K562 (cell line): ENCODE data around the gene NT5C. TPM values are rescaled to one million over a fixed set of nuclear protein-coding genes. Genes with fewer than 3 reads are reported as not detected.

Experiments used
- ETV1 ChIP-seq: fragments of 450-650 bp; conservative IDR thresholded peaks from 2 replicates; pipeline ENCODE4 v1.6.1; 2016; ENCODE audit warnings: missing genetic modification characterization, control low read depth, low read depth, missing compliant biosample characterization
- REST ChIP-seq, 2 experiments: fragments of 450-650 bp; formaldehyde crosslinking in 1 of 2; IDR thresholded peaks; 2 replicates each; pipeline versions ENCODE4 v1.4.0 to v1.6.1; 2014 to 2020; ENCODE audit warnings: mild to moderate bottlenecking in 2 of 2, borderline replicate concordance in 1 of 2, low read depth in 1 of 2
- polyA plus RNA-seq, 8 experiments: library from polyadenylated mRNA; depleted of rRNA in 4 of 8; stranded (reverse) in 5 of 8; unstranded in 3 of 8; fragments of >200 nt; fragmentation: Nextera tagmentation in 2 of 8; fragmentation: Illumina TruSeq in 1 of 8; extraction: Ambion mirVana in 2 of 8; extraction: Trizol in 1 of 8; gene quantifications; 2 replicates each; pipeline versions ENCODE4 v1.2.1 to v1.2.3, GENCODE V29; 2011 to 2014; ENCODE audit warnings: inconsistent platforms in 1 of 8, missing spikeins in 1 of 8
- total RNA-seq, 7 experiments: library from RNA; depleted of rRNA in 6 of 7; stranded (reverse); fragments of >200 nt in 6 of 7; fragmentation: Illumina TruSeq in 2 of 7; extraction: Trizol in 2 of 7; gene quantifications; 2 replicates each; pipeline versions ENCODE4 v1.2.1 to v1.2.3, GENCODE V29; 2011 to 2021; ENCODE audit warnings: low replicate concordance in 1 of 7
- TF ChIP-seq, protein P1 (sequence below): fragments of 450-650 bp; IDR thresholded peaks from 2 replicates; pipeline ENCODE4 v1.6.1; 2017; ENCODE audit warnings: antibody characterized with exemption, mild to moderate bottlenecking

The NT5C gene
- total and polyA plus RNA-seq, 9 of the 15 experiments (the other 6 are each of a cell fraction or from before 2014, with no cell fraction given): 2.9 to 205 (median 45.0) TPM

GRCh38 chr17:75086496-75087181 lies 44.9 kb downstream of the NT5C start (continued):
- TF ChIP-seq REST (IDR thresholded peaks at IDR 0.05; ENCODE audit: borderline replicate concordance) (peak; percentile 23; the same call in 1 of the 2 replicates), REST (CRISPR knock-in tag; IDR thresholded peaks at IDR 0.05; ENCODE audit: low read depth) (no peak), ETV1 (tag) (peak; percentile 65)
- TF ChIP-seq, protein P1, sequence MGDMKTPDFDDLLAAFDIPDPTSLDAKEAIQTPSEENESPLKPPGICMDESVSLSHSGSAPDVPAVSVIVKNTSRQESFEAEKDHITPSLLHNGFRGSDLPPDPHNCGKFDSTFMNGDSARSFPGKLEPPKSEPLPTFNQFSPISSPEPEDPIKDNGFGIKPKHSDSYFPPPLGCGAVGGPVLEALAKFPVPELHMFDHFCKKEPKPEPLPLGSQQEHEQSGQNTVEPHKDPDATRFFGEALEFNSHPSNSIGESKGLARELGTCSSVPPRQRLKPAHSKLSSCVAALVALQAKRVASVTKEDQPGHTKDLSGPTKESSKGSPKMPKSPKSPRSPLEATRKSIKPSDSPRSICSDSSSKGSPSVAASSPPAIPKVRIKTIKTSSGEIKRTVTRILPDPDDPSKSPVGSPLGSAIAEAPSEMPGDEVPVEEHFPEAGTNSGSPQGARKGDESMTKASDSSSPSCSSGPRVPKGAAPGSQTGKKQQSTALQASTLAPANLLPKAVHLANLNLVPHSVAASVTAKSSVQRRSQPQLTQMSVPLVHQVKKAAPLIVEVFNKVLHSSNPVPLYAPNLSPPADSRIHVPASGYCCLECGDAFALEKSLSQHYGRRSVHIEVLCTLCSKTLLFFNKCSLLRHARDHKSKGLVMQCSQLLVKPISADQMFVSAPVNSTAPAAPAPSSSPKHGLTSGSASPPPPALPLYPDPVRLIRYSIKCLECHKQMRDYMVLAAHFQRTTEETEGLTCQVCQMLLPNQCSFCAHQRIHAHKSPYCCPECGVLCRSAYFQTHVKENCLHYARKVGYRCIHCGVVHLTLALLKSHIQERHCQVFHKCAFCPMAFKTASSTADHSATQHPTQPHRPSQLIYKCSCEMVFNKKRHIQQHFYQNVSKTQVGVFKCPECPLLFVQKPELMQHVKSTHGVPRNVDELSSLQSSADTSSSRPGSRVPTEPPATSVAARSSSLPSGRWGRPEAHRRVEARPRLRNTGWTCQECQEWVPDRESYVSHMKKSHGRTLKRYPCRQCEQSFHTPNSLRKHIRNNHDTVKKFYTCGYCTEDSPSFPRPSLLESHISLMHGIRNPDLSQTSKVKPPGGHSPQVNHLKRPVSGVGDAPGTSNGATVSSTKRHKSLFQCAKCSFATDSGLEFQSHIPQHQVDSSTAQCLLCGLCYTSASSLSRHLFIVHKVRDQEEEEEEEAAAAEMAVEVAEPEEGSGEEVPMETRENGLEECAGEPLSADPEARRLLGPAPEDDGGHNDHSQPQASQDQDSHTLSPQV: peak; percentile 67
